Cerebellar nuclear complex (tissue), 1 donor: ENCODE measurements around the gene RICTOR.
"Not testable (repeated sequence)": the region's sequence is repeated elsewhere in the genome, so short reads cannot be mapped to it uniquely, and the experiment has no call there.

Experiments used
- DNase-seq, 2 experiments: peaks; one replicate each; lab custom pipeline; 2025; lab: John Stamatoyannopoulos, UW

RICTOR gene

DNA sequence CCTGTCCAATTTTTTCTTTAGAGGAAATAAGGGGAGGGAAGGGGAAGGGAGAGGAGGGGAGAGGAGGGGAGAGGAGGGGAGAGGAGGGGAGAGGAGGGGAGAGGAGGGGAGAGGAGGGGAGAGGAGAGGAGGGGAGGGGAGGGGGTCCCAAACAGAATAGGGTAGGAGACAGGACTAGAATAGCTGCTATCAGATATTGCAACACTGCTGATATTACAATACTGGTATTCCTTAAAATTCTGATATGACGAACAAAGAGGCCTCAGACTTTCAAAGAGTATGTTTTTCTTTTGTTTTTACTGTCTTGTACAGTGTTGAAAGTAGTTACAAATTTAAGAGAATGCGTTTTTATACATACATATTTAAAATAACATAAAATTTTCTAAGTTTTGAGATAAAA is 67.5 kb downstream of the RICTOR start:
- DNase-seq: no peak

DNA sequence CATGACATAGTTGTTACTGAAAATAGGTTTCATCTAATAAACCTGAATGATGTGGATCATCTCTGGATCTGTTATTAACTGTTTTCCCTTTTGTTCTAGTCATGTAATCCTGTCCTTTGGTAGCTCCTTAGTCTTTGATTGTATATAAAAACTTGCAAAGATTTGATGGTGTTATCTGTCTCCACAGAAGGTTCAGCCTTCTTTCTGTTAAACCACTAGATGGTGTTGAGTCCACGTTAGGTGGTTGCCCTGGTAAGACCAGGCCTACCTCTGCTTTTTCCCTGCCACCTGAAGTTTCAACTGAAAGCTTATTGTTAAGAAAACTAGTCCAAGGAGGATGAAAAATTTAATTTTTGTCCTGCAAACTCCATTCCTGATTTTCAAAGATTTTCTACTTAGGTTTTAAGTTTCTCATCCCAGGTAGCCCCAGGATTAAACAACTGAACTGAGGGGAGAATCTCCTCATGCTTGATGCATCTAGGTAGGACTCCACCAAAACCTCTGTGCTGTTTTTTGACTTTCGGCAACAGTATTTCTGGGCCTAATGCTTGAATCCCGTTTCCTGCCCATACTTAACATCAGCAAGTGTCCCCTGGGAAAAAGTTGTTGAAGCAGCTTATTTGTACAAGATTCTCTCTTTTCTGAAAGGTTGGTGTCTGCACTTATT is 68.5 kb downstream of the RICTOR start:
- no peak for DNase-seq

DNA sequence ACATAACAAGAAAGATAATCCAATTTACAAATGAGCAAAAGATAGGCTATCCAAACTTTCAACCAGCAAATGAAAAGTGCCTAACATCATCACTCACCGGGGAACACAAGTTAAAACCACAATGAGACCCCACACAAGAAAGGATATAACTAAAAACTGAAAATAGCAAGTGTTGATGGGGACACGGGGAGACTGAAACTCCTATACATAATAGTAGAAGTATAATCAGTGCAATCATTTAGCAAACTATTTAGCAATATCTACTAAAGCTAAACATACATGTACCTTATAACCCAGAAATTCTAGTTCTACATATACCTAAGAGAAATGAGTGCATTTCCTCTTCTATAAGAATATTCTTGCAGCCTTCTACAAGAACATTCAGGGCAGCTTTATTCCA is 72.5 kb downstream of the RICTOR start:
- DNase-seq: no peak

DNA sequence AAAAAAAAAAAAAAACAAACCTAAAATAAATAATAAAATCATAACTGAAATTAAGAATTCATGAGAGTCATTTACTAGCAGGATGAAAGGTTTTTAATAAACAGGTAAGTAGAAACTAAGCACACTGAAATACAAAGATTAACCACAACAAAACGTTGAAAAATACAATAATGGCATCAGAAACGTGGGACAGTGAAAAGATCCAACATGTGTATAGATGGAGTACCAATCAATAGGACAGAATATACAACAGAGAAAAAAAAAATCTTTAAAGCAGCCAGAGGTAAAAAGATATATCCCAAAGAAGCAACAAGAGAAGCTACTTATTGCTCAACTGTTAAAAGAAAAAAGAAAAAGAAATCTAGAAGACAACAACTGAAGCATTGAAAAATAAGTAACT is 75.2 kb downstream of the RICTOR start:
- DNase-seq: no peak

DNA sequence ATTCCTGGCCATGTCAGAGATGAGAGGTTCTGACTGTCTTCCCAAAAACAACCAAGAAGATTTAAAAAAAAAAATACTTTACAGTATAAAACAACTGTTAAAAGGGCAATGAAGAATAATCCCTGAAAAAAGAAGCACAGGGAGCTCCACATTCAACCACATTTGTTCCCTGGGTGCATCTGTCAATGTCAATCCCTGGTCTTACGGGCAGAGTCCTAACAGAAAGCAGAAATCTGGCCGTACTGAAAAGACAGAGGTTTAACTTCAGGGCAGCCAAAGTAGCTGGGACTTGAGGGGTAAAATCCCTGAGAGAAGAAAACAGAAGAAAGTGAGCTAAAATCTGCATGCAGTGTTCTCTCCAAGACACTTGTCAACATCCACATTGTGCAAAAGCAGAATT is 76.6 kb downstream of the RICTOR start:
- no peak for DNase-seq

DNA sequence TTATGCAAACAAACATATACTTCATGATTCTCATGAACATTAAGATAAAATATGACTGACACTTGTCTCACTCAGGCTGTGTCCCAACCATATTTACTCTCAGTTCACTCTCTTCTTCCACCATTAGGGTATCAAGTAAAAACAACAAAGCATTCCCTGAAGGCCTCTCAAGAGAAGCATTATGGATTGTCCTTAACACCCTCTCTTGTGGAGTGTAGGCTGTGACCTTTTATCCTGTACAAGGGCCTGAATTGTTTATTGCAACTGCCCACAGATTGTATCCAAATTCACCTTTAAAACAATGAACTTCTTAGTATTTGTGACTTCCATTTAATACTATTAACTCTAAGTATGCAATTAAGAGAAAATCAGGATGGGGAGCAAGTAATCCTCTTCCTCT is 78.1 kb downstream of the RICTOR start:
- no peak for DNase-seq

DNA sequence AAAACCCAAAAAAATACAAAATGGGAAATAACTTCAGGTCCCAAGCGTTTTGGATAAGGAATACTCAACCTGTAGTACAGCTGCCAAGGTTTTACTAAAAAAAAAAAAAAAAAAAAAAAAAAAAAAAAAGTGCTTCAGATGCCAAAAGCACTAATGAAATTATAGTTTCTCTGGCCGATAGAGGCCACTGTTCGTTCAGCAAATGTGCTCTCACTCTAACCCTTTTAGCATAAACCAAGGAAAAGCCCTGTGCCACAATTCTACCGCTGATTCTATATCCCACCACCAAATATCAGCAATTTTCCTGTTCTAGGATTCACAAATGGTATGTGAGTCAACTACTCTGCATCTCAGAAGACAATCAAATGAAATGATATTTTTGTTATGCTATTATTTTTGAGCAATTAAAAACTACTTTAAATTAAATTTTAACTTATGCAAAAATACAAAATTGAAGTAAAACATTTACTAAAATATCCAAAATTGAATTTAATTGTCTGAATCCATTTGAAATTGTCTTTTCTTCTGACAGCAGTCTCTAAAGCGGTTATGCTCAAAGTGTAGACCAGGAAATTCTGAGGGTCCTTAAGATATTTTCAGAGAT is 79.8 kb downstream of the RICTOR start:
- no peak for DNase-seq

DNA sequence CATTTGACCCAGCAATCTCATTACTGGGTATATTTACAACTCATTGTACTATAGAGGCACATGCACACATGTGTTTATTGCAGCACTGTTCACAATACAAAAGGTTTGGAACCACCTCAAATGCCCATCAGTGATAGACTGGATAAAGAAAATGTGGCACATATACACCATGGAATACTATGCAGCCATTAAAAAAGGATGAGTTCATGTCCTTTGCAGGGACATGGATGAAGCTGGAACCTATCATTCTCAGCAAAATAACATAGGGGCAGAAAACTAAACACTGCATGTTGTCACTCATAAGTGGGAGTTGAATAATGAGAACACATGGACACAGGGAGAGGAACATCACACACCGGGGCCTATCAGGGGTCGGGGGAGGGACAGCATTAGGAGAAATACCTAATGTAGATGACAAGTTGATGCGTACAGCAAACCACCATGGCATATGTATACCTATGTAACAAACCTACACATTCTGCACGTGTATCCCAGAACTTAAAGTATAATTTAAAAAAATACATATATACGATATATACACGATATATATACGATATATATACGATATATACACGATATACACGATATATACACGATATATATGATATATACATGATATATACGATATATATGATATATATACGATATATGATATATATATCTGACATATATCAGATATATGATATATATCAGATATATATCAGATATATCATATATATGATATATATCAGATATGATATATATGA is 84.1 kb downstream of the RICTOR start:
- DNase-seq: not testable (repeated sequence)

DNA sequence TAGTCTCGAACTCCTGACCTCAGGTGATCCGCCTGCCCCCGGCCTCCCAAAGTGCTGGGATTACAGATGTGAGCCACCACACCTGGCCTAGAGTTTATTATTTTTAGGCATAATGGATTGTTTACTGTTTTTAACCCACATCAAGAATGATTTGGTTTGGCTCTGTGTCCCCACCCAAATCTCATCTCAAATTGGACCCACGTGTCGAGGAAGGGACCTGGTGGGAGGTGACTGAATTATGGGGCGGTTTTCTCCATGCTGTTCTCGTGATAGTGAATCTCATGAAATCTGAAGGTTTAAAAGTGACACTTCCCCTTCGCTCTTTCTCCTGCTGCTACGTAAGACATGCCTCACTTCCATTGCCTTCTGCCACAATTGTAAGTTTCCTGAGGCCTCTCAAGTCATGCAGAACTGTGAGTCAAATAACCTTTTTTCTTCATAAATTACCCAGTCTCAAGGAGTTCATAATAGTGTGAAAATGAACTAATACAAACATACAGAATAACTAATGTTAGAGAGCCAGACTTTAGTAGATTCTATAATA is 88.2 kb downstream of the RICTOR start:
- no peak for DNase-seq

DNA sequence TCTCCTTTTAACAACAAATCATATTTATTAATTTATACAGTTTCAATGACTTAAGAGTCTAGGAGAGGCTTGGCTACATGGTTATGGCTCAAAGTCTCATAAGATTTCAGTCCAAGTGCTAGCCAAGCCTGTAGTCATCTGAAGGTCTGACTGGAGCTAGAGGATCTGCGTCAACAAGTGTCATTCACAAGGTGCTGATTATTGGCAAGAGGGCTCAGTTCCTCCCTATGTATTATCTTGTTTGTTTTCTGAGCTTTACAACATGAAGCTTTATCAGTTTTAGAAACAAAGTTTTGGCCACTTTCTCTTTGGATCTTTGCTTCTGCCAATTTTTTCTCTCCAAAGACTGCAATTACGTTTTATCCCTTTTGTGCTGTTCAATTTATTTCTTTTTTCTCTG is 94.7 kb downstream of the RICTOR start:
- no peak for DNase-seq

DNA sequence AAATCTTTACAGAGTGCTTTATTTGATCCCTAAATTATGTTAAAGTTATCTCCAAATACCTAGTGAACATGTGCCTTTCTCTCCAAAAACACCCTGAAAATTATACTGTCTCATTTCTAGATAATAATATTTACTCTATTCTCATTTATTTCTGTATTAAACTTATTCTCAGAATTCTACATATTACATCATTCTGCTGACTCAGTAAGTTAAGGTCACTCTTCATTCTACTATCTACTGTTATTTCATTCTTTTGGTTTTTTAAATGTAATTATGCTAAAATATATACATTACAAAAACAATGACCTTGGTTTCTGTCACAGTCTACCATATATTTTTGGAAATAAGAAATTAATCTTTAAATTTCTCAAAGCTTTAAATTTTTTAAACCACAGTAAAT is 96.2 kb downstream of the RICTOR start:
- DNase-seq: no peak

DNA sequence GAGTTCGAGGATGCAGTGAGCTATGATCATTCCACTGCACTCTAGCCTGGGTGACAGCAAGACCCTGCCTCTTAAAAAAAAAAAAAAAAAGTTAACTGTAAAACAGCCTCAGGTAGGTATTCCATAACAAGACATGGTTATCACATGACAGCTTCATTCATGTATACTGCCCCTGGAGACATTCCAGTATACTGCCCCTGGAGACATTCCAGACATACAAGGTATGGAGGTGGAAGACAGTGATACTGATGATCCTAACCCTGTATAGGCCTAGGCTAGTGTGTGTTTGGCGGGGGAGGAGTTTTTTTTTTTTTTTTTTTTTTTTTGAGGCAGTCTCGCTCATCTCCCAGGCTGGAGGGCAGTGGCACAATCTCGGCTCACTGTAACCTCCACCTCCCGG is 105.5 kb downstream of the RICTOR start:
- DNase-seq: no peak

DNA sequence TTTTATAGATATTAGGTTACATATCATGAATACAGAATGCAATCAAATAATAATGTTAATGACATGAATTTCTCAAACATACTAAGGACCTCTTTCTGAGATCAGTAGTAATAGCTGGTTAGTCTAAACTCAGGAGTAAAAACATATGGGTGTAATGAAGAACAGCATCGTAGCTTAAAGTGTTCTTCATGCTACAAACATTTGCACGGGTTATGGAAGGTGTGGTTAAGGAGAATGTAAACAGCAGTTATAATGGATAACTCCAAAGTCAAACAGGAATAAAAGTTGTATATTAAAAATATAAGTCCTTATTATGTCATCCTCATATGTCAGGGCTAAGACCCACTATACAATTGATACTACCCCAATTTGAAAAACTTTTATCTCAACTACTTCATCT is 112.5 kb downstream of the RICTOR start:
- DNase-seq: no peak

DNA sequence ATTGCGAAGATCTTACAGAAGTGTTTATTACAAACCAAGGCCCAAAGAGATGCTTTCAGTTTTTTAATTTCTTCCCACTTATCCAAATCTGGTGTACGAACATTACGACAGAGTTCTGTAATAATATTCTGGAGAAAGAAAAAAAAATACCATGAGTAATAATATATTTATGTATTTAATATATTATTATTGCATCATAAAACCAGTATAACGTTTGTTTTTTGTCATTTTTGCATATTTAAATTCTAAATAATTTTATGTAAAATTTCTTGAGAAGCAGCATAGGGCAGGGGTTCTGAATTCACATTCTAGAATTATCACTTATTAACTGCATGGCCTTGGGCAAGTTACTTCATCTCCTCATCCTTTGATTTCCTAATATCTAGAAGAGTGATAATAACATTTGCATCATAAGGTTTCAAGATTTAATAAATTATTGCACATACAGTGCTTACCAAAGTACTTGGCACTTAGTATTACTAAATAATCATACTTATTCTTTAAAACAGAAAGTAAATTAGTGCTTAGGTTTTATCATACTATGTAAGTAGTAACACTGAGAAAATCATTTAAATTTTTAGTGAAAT is 120.7 kb downstream of the RICTOR start:
- no peak for DNase-seq

DNA sequence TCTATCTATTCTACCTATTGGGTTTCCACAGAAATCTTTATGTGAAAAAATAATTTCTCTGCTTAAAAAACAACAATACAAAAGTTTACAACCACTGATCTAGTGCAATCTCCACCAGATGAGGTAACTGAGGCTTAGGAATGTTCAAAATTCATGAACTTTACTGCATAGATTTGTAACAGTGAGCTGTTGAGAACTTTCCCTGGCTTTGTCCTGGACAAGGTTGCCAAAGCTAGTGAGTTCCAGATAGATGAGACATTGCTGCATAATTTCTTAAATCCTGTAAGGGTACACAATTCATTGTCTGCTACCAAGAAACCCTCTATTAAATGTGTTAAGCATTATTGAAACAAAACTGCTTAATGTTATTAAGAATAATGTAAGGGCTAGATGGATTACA is 125.7 kb downstream of the RICTOR start:
- no peak for DNase-seq

DNA sequence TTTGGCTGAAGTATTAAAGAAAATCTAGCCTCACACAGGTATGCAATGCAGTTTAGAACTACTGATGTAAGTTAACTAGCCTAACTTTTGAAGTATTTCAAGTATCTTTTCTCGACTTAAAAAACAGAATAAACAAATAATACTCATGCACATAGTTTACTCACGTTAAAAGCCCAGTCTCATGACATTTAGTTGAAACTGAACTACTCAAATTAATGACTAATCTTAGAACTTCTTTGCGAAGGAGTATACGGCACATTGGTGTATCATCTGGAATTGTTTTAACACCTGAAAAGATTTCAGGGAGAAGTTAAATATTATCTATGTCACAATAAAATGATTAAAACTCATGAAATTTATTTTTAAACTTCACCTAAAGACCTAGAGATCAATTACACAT is 129.9 kb downstream of the RICTOR start:
- DNase-seq: no peak

DNA sequence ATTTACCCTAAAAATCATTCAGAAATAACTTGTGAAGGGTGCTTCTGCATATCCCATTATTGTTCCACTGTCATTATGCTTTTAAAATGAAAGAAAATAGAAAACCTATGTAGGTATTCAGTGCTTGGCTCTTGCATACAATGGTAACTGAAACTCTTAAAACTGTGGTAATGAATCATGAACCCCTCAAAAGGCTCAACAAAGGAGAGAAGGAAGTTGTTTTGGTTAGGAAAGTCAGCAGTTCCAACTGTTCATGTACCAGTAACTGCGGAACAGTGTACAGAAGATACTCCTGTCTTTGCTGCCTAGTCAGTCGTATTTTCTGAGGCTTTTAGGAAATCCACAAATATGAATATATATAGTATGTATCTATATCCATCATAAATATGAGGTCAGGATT is 132.3 kb downstream of the RICTOR start:
- DNase-seq: no peak

DNA sequence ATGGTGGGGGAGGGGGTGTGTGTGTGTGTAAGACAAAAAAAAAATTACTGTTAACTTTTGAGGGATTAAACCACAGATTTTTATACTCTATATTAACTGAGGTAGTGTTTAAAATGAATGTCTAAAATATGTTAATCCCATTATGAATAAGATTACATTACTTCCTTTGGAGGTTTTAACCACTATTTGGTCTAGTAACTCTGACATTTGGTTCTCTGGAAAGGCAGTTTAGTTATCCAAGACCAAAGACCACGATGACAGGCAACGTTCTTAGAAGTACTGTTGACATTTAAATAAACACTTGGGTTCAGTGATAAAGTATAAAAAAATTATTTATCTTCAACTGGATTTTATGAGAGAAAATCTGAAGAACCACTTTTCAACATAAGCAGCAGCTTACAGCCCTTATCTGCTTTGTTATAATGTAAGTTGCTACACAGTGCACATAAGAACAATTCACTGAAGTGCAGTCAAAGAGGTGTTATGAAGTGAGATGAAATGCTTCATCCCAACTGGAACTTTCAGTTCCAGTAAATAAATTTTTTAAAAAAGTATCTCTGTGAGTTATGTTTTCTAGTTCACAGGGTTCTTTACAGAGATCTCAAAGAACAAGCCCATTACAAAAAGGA is 133.9 kb downstream of the RICTOR start:
- DNase-seq: no peak

DNA sequence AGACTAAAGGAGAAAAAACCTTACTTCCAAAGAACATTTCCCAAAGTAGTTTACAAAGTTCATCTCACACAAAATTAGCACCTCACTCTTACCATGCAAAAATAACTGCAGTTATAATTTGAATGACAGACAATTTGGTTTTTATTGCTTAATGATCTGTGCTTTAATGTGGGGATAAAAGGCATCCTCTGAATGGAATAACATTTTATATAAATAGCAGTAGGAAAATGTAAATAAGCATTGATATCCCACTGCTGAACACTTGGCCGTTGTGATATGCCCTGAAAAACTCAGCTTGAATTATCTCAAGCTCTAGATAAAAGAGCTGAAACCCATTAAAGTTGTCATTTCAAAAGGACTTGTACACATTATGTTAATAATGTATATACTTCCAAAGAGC is 135.2 kb downstream of the RICTOR start:
- DNase-seq: no peak

DNA sequence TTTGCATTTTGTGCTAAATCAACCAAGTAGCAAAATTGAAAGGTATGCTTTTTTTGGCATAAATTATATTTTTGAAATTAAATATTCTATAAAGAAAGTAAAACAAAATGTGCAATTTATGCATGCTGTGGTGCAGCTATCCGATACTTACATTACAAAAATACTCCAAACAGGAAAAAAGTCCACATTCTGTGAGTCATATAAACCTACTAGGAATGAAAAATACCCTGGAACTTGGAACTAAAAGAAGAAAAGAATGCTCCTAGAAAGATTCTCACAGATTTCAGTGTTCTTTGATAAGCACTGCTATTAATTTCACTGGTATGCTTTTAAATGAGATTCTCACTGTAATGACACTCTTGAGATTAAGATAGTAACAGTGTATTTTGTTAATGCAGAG is 135.8 kb downstream of the RICTOR start:
- no peak for DNase-seq

DNA sequence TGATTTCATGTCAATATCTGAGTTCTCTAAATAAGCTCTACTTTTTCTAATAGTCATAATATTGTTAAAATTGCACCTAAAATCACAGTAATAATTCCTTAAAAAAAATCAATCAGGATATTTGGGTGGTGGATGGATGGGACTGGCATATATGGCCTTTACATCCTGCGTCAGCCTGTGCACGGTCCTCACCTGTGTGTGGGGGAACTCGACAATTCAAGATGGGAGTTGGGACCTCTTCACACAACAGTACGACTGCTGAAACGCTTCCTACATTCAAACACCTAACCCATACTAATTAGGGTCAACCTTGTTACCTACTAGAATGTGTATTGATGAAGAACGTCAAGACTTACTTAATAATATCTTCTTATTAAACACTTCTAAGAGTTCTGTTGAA is 137.9 kb downstream of the RICTOR start:
- DNase-seq: no peak

DNA sequence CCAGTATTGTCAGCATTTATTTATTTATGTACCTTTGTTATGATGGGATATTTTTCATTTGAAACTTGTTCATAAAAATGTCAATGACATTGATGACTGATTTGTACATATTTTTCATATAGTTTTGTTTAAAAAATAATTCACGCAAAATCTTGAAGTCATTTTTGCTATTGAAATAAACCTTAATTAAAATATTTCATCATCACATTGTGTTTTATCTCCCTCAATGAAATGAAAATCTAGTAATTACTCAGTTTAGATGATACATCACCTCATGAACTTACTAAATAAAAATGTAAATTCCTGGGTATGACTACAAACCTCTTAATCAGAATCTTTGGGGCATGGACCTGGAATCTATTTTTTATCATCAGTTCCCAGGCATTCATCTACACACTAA is 138.8 kb downstream of the RICTOR start:
- DNase-seq: no peak
